GM21737 (cell line): ENCODE measurements around the gene NEDD4L.

Source experiments
- ATAC-seq: cut with Tn5 transposase; IDR thresholded peaks from one replicate; pipeline ENCODE4 v1.9.1; 2021; ENCODE audit warnings: mild to moderate bottlenecking, moderate library complexity; ENCODE audit not compliant: unreplicated experiment

NEDD4L gene

DNA sequence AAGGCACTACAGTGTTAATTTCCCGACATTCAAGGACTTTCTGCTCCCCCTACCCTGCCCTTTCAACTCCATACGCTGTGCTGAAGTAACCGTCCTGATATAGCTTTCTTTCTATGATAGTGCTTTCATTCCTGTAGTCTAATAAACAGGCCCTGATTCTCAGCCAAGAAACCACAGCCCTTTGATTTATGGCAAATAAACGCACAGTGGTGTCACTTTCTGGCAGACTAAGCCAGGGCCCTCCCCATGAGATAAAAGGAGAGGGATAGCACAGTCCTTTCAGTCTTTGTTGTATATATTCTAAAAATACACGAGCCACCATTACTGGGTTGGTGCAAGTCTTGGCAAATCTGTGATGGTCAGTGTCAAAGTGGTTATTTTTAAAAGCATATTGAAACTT is 293.7 kb downstream of the NEDD4L start:
- no peak for ATAC-seq

DNA sequence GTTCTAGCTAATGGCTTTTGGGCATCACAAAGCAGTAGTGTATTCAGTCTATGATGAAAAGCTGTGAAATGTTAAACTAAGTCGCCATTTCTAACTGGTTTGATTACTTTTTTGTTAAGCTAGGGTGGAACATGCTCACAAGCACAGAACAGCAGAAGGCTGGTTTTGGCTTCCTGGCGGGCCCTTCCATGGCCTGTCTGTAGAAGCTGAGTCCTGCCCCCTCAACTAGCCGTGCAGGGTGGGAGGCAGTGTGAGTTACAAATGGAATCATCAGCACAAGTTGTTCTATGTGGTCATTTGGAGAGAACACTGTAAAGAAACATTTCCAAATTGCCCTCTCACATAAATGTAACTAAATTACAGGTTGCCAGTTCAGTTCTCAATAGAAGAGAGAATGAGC is 294.1 kb downstream of the NEDD4L start:
- no peak for ATAC-seq

- no peak for ATAC-seq
Observed at GRCh38 chr18:58338961-58339592, 295.1 kb downstream of the NEDD4L start.

DNA sequence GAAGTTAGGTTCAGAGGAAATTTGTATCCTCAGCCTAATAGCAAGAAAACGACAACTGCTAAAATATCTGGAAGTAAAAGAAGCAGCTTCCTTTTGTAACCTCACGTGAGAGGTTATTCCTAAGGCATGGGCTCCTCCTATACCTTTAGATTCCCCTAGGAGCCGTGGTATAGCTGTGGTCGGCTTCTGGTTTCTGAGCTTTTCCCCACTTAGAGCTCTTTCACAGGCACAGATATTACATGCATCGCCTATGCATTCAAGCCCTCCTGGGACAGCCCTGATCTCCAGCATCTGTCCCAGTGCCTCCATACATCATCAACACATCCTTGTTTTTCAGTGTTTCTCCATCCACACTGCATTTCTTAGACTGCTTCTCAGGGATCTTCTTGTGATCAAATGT is 295.9 kb downstream of the NEDD4L start:
- no peak for ATAC-seq

- ATAC-seq, result no peak
Observed at GRCh38 chr18:58341916-58342315, 297.9 kb downstream of the NEDD4L start.

DNA sequence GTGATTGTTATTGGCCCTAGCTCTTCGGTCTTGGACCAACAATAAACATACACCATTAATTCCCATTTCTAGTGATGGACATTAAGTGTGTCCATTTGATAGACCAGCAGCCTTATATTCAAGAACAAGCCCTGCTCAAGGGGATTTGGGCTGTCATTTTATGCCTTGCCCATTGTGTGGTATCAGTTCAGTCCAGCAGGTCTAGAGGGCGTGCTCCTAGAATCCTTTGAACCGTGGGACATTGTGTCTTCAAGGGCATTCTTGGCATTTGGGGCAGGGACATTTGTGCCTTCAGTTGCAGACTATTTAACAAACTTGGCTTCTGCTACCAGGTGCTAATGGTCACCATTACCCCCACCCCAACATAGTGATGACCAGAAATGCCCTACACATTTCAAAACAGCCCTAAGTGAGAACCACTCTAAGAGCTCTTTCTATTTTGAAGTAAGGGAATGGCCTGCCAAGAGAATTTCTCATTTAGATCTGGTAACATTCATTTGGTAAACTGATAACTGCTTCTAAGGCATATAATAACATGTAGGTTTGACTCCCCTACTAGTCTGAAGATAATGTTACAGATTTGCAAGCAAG is 300.1 kb downstream of the NEDD4L start:
- no peak for ATAC-seq

- ATAC-seq, result no peak
Observed at GRCh38 chr18:58344861-58345463, 300.9 kb downstream of the NEDD4L start.

DNA sequence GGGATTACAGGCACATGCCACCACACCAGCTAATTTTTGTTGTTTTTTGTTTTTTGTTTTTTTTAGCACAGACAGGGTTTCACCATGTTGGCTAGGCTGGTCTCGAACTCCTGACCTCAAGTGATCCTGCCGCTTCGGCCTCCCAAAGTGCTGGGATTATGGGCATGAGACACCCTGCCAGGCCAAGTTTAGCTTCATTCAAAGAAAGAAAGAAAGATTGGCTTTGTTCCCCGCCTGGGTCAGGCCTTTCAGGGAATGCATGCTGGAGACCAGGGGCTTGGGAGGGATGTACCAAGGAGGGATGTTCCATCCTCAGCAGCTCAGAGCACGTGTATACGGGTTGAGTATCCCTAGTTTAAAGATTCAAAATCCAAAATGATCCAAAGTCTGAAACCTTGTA is 301.8 kb downstream of the NEDD4L start:
- no peak for ATAC-seq

GRCh38 chr18:58347135-58347534 is 303.1 kb downstream of the NEDD4L start:
- no peak for ATAC-seq

DNA sequence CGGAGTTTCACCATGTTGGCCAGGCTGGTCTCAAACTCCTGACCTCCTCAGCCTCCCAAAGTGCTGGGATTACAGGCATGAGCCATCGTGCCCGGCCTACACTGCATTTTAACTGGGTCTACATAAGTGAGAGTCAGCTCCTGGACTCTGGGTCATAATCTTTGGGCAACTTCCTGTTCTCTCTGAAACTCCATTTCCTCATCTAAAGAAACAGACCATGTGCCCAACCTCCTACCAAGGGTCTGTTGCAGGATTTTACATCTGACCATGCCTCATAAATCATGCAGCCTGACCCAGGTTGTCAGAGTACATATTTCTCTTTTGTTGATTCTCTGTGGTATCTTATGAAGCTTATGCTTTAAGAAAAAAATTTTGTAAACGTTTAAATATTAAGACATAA is 304.5 kb downstream of the NEDD4L start:
- no peak for ATAC-seq

- no peak for ATAC-seq
Observed at GRCh38 chr18:58348951-58349350, 304.9 kb downstream of the NEDD4L start.

DNA sequence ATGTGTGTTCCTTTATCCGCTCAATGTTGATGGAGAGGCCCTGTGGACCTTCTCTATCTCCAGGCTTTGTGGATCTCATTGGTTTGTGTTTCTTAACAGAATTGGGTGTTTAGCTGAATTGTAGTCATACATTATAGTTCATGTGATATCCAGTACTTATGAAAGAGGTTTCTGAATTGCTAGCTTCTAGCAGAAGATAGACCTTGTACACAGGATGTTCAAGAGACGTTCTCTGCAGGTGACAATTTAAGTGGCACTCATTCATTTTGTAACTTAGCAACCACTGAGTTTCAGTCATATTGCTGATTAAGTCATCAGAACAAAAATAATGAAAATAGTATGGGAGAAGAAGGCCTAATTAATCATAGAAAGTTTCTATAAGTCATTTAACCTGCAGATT is 305.6 kb downstream of the NEDD4L start:
- no peak for ATAC-seq

GRCh38 chr18:58350526-58350925 is 306.5 kb downstream of the NEDD4L start:
- ATAC-seq, result no peak

- ATAC-seq, result no peak
Observed at GRCh38 chr18:58351776-58352175, 307.8 kb downstream of the NEDD4L start.

DNA sequence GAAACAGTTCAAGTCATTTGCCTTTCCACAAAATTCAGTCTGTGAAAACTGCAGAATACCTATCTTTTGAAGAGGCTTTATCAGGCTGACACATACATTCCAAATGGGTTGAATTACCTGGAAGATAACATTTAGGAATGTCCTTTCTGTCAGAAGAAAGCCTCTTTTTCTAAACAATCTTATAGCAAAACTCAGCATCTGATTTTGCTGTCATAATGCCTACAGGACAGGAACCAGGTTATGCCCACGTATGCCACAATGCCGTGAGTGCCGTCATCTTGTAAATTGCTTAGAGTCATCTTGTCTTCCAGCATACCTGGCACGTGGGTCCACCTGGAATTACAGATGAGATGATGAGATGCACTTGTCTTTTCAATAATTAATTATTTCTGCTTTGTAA is 309.6 kb downstream of the NEDD4L start:
- no peak for ATAC-seq

- ATAC-seq, result no peak
Observed at GRCh38 chr18:58354051-58354450, 310.0 kb downstream of the NEDD4L start.

- no peak for ATAC-seq
Observed at GRCh38 chr18:58354791-58355190, 310.8 kb downstream of the NEDD4L start.

DNA sequence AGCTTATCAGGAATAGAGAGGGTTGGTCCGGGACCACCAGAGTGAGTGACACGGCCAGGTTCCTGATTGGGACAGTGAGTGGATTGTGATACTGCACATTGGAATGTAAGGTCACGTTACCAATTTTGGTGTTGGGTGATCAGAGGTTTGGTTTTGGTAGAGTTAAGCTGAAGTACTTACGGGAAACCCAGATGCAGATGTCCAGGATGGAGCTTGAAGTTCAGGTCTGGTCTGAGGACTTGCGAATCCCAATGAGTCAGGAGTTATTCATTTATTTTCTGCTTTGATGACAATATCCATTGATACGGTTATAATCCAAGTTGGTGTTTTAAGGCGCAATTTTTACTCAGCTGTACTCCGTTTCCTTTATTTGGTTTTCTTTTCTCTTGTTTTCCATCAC is 311.2 kb downstream of the NEDD4L start:
- no peak for ATAC-seq

DNA sequence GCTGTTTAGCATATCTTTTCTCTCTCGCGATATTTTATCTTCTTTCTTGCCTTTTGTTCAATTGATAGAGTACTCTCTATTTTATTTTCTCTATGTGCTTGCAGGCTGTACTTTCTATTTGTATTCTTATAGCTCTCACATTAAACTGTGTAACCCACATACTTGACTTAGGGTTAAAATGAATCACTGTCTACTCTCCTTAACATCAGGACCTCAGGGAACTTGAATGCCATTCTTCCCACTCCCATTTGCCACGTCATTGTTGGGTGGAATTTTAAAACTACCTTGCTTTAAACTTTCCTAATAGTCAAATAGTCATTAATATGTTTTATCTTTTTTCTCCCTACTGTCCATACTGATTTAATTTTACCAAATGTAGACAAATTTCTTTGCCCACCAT is 315.2 kb downstream of the NEDD4L start:
- ATAC-seq, result no peak

DNA sequence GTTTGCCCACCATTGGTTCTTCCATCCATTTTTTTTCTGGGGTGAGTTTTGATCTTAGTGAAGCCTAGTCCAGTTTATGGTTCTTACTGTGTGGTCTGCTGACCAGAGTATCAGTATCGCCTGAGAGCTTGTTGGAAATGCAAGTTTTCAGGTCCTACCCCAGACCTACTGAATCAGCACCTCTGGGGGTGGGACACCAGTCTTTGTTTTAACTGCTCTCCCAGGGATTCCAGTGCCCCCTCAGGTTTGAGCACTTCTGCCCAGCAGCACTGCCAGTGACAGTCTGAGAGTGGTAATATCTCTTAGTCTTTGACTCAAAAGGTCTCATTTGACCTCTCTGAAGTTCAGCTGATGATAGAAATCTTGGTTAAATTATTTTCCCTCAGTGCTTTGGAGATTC is 315.6 kb downstream of the NEDD4L start:
- ATAC-seq, result no peak

DNA sequence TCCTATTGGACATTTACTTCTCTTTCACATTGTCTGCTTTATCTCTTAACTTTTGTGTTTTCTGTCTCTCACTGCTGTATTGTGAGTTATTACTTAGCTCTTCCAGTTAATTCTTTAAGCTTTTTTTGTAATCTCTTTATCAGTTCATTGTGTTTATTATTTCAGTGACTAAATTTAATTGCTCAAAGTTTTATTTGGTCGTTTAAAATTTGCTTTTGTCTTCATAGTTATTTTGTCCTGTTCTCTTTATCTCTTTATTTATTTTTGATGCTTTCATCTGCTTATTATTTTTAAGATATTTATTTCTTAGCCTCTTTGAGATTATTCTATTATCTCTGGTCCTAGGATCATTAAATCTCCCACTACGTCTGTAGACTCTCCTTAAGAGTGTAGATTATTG is 316.3 kb downstream of the NEDD4L start:
- no peak for ATAC-seq

GRCh38 chr18:58361212-58361611 is 317.2 kb downstream of the NEDD4L start:
- no peak for ATAC-seq
